T47D (cell line): ENCODE data around the gene PRKX.
"Not testable (repeated sequence)": the region's sequence is repeated elsewhere in the genome, so short reads cannot be mapped to it uniquely, and the experiment has no call there.

Experiments
- DNase-seq, 2 experiments: peaks; one replicate each; pipeline versions ENCODE4 v3.0.0 to v3.0.0-alpha.2; 2011 to 2012; ENCODE audit warnings: low read depth in 1 of 2, low spot score in 1 of 2
- JUND ChIP-seq: IDR thresholded peaks from 2 replicates; pipeline ENCODE4 v1.6.1; 2012; ENCODE audit warnings: low read depth
- in situ Hi-C: cut with HindIII; loops from 2 replicates; pipeline ENCODE4 v1.10.0; 2016; ENCODE audit warnings: low sequenced_read_pairs, low pct_unique_long_range_greater_than_20kb

PRKX gene

DNA sequence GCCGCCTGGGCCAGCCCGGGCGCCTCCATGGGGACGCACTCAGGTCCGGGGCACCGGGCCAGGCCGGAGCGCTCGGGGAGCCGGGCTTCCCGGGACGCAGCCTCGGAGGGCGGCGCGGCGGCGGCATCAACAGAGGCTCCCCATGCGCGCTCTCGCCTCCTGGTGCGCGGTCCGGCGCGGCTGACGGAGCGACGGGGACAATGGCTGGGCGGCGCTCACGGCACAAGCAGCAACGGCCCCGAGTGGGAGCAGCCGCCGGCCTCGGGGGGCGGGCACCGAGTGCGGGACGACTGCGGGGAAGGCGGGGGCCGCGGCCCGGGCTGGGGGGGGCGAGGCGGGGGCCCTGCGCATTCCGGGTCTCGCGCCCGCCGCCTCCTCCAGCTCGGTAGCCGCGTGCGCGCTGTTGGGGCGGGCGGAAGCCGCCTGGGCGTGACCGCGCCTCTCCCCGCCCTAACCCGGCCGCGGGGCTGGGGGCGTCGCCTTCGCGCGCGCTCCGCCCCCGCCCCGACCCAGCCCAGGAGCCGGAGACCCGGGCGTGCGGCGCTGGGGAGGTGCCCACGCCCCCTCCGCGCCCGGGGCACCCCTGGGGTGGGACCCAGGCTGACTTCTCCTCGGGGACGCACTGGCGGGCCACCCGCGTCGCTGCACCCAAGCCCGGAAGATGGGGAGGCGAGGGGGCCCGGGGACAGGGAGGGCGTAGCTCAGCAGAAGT lies at the start of gene PRKX:
Gene PRKX (minus strand): TSS at position 425 of the 712 bp plus-strand sequence. CDS start 396 bp downstream, at position 29.
- TF ChIP-seq JUND: no peak
- in situ Hi-C loops: no loop called here

DNA sequence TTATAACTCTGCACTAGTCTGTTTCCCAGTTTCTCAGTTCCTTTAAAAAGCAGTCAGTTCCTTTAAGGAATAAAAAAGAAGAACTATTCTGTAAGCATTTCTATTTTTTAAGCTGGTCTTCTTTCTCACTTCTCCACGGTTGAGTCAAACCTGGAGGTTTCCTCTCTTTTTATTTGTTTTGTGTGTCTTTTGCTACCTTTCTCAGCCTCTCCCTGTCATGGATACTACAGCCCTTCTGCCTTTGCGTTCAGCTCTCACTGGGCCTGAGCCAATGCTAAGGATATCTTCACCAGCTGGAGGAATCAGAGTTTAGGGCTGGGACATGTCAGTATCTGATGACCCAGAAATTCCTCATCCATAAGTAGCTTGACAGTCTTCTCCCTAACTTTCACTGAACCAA lies 49.7 kb upstream of the PRKX start:
- no peak for TF ChIP-seq JUND
- DNase-seq: no peak

More for the DNA sequence above, at the start of gene PRKX:
- DNase-seq: peak; percentile 64

DNA sequence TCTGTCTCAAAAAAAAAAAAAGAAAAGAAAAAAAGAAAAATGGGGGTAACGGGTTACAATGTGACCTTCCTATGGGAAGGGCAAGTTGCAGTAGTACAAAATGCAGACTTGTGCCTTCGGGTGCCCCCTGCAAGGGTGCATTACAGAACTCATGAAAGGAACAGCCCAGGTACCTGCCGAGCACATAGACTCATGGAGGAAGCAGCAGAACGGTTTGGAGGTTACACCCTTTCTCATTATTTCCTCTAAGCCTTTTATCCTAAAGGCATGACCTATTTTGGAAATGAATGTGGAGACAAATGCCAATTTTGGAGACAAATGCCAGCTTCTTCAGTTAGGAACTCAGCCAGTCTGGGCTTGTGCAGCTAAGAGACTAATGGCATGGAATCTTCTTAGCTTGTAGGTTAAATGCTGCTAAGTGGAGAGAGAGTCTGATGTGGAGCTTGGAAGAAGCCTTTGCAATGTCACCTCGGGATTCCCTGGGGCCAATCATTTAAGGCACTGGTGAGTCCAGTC lies 44.1 kb upstream of the PRKX start:
- TF ChIP-seq JUND: no peak
- in situ Hi-C loops: no loop called here

More for the DNA sequence above, 49.7 kb upstream of the PRKX start:
- in situ Hi-C loops: no loop called here

DNA sequence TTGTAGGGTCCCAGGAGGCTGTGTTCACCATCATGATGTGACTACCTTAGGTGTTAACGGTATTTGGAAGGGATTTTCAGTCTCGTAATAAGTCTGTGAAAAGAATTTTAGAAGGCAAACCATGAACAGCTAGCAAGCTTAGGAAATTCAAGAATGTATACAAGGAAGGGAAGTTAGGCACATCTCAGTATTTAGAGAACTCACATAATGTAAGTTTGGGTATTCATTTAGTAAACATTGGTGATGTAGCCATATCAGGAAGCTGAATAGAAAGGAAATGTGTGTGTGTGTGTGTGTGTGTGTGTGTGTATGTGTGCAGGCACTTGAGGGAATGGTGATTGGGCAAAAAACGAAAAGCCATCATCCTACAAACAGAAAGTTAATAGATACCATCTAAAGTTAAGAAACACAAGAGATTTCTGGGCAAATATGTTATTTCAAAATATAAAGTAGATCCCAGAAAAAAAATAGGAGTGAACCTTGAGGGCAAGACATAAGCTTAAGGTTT lies 34.7 kb upstream of the PRKX start:
- TF ChIP-seq JUND: no peak
- DNase-seq: no peak
- in situ Hi-C loops: no loop called here

More for the DNA sequence above, 44.1 kb upstream of the PRKX start:
- no peak for DNase-seq

DNA sequence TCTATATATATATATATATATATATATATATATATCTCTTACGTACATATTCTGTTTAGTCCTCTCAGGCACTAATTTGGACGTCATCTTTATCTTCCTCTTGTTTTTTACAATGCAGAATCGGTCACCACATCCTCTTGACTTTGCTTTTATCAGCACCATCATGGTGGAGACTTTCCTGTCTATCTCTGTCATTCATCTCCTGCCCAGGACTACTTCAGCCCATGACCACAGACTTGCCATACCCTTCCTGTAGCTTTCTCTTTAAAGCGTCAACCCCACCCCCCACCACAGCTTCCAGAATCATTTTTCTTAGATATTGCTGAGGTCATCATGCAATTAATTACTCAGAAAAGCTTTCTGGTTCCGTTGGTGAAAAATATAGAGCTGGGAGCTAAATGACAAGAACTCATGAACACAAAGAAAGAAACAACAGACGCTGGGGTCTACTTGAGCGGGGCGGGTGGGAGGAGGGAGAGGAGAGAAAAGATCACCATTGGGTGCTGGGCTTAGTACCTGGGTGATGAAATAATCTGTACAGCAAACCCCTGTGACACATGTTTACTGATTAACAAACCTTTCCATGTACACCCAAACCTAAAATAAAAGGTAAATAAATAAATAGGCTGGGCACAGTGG lies 30.5 kb upstream of the PRKX start:
- in situ Hi-C loops: no loop called here
- TF ChIP-seq JUND: no peak
- no peak for DNase-seq

DNA sequence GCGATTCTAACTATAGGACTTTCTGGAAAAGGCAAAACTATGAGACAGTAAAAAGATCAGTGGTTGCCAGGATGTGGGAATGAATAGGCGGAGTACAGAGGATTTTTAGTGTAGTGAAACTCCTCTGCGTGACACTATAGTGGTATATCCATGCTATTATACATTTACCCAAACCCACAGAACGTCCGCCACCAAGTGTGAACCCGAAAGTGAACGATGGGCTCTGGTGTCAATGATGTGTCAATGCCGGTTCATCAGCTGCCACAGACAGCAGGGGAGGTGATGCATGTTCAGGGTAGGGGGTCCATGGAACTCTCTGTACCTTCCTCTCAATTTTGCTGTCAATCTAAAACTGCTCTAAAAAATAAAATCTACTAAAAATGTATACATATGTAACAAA lies 27.5 kb upstream of the PRKX start:
- DNase-seq, in situ Hi-C loops: not testable (repeated sequence)

- in situ Hi-C loops: no loop called here
- no peak for TF ChIP-seq JUND
- DNase-seq: no peak
Observed at GRCh38 chrX:3738509-3738908, 25.1 kb upstream of the PRKX start.

- in situ Hi-C loops, DNase-seq: not testable (repeated sequence)
Observed at GRCh38 chrX:3736536-3736935, 23.1 kb upstream of the PRKX start.

DNA sequence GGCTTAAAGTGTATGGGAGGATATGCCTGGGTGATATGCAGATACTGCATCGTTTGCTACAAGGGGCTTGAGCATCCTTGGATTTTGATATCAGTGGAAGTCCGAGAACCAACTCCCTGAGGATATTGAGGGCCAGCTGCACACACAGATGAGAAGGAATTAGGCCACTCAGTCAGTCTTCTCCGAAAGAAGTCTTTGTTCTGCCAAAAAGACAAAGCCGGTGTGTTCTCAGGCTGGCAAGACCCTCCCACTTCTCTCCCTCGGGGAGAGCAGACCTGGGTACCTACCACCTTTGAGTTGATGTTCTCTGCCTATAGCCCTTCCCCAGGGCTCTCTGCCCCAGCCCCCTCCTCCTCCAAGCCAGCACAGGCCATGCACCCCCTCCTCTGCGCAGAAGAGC lies 22.4 kb upstream of the PRKX start:
- in situ Hi-C loops, DNase-seq: not testable (repeated sequence)

DNA sequence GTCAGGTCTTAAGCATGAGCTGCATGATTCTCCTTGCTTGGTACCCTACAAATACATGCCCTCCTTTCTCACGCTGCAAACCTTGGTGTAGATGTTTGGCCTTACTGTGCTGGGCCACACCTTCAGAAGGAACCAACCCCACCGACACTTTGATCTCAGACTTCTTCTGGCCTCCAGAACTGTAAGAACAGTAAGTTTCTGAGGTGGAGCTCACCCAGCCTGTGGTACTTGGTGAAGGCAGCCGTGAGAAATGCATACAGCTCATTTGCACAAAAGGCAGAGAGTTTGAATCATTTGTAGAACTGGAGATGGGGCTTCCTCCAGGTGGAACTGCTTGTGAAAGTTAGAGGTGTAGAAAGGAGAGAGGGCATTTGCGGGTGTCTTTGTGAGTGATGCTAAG lies 21.0 kb upstream of the PRKX start:
- DNase-seq, in situ Hi-C loops: not testable (repeated sequence)

DNA sequence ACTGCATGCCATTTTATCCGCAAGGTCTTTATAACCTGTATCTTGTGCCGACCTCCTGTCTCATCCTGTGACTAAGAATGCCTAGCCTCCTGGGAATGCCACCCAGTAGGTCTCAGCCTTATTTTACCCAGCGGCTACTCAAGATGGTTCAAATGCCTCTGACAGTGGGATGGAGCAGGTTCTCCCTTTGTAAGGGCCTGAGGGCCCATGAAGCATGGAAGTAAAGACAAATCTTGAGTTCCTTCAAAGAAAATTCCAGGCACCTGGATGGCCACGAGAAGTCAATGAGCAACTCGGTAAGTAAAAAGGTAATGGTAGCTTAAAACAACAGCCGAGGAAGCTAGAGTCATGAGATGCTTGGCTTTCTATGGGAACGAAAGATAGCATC lies 19.6 kb upstream of the PRKX start:
- in situ Hi-C loops: no loop called here

DNA sequence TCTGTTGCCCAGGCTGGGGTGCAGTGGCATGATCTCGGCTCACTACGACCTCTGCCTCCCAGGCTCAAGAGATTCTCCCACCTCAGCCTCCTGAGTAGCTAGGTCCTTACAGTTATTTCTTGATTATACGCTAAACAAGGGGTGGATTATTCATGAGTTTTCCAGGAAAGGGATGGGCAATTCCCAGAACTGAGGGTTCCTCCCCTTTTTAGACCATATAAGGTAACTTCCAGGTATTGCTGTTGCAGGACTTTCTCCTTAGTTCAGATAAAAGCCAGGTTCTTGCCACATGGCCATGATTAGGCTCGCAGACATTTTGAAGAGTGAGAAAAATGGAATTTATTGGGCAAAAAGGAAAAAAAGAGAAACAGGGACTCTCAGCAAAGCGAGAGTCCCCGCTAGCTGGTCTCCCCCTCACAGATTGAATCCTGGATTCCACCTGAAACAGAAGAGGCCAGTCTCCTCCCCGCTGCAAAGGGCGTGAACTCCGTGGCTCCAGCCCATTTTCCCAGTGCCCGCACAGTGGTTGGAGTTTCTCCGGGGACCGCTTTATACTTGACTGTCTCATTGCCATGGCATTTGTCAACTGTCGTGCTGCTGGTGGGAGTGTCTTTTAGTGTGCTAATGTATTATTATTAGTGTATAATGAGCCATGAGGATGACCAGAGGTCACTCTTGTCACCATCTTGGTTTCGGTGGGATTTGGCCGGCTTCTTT lies 19.0 kb upstream of the PRKX start:
- DNase-seq, in situ Hi-C loops: not testable (repeated sequence)

More for the DNA sequence above, 19.6 kb upstream of the PRKX start:
- TF ChIP-seq JUND: no peak
- no peak for DNase-seq

DNA sequence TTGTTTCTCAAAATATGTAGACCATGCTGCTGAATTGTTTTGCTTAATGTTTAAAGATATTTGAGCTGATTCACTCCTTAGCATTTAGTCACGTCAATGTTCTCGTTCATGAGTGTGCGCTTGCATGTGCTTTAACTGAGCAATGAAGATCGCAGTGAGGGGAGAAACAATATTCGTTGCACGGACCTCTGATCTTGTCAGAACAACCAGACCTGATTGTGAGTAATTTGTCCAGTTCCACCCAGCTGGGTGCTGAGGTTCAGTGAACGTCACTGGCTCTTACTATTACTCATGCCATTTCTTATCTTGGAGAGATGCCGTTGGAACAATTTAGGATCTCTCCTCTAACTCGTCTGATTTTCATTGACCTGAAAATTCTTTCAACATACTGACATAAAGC lies 15.0 kb upstream of the PRKX start:
- in situ Hi-C loops: no loop called here
- no peak for DNase-seq

DNA sequence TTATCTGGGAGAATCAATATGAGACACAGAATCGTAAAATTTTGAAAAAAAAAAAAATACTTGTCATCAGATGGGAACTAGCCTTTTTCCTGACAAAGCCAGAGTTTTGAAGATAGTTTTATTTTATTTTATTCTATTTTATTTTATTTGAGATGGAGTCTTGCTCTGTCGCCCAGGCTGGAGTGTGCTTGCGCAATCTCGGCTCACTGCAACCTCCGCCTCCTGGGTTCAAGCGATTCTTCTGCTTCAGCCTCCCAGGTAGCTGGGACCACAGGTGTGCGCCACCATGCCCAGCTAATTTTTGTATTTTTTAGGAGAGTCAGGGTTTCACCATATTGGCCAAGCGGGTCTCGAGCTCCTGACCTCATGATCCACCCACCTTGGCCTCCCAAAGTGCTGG lies 10.0 kb upstream of the PRKX start:
- in situ Hi-C loops, DNase-seq: not testable (repeated sequence)

More for the DNA sequence above, 15.0 kb upstream of the PRKX start:
- TF ChIP-seq JUND: no peak
